GM12892 (cell line): ENCODE results near the gene HS3ST4.

Experiments
- POLR2A ChIP-seq: IDR thresholded peaks from 2 replicates; pipeline ENCODE4 v1.6.1; 2011; ENCODE audit warnings: low read depth, low read length, control low read depth
- POLR2AphosphoS5 ChIP-seq: IDR thresholded peaks from 2 replicates; pipeline ENCODE4 v1.6.1; 2011; ENCODE audit warnings: low read depth, low read length, control low read depth

DNA sequence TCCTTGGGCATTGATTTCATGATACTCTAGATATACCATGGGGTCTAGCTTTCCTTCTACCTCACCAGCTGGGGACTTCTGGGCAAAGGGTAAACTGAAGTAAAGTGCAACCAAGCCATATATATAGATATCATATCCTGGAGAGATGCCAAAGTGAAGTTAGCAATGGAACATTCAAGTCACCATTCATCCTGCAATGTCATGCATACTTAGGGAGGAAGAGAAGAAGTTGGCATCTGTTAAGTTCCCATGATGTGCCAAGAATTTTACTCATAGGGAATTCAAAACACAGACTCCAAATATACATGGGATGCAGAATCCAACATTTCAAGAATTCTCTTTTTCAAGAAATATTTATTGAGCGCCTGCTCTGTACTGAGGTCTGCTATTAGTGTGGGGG lies 399.8 kb downstream of the HS3ST4 start:
- TF ChIP-seq POLR2A (no peak), POLR2AphosphoS5 (no peak)
